ENCODE data around the gene VPS13D. TPM values are rescaled to one million over a fixed set of nuclear protein-coding genes. Genes with fewer than 3 reads are reported as not detected.
A peak's percentile ranks its signal among the peaks of the same experiment; 100 is the strongest.

Gene VPS13D
- total RNA-seq, 1 donor from 2014 or later, result 36.8 TPM

GRCh38 chr1:12417389-12417788 lies 187.6 kb downstream of the VPS13D start:
- no peak for DNase-seq (ENCODE audit: extremely low read depth, low read depth, low spot score)

- DNase-seq (ENCODE audit: extremely low read depth, low read depth, low spot score), result no peak
Observed at GRCh38 chr1:12420171-12420570, 190.3 kb downstream of the VPS13D start.

DNA sequence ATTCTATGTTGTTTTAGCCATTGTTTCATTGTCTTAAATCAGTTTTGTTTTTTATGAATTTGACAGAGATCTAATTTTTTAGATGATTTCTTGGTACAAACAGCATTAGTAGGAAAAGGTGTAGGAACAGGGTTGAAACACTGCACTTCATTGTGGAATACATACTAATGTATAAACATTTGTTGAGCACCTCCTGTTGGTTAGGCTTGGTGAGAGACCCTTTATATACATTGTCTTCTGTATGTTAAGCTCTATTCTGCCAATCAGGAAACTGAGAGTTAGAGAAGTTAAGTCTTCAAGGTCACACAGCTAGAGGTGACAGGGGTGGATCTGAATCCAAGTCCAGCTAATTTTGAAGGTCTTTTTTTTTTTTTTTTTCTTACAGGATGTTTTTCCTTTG lies 192.7 kb downstream of the VPS13D start:
- no peak for DNase-seq (ENCODE audit: extremely low read depth, low read depth, low spot score)

DNA sequence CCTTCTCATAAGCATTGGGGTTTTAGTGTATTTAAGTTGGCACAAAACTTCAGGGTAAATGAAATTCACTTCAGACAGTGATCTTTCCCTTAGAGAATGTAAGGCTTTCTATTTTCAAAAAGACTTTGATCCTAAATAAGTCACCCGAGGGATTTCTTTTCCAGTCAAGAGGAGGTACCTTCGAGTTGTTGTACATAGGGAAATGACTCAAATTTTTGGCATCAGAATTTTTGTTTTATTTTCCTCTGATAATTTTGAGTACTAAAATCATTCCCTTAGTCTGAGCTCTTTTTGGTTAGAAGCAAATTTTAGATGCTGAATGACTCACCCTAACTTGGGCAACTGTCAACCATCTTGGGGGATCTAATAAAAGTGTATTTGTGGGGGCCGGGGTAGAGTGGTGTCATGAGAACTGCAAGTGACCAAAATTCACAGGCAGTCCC lies 194.3 kb downstream of the VPS13D start:
- DNase-seq (ENCODE audit: extremely low read depth, low read depth, low spot score), result no peak

GRCh38 chr1:12424793-12425192 lies 195.0 kb downstream of the VPS13D start:
- no peak for DNase-seq (ENCODE audit: extremely low read depth, low read depth, low spot score)

GRCh38 chr1:12426030-12426429 lies 196.2 kb downstream of the VPS13D start:
- no peak for DNase-seq (ENCODE audit: extremely low read depth, low read depth, low spot score)

DNA sequence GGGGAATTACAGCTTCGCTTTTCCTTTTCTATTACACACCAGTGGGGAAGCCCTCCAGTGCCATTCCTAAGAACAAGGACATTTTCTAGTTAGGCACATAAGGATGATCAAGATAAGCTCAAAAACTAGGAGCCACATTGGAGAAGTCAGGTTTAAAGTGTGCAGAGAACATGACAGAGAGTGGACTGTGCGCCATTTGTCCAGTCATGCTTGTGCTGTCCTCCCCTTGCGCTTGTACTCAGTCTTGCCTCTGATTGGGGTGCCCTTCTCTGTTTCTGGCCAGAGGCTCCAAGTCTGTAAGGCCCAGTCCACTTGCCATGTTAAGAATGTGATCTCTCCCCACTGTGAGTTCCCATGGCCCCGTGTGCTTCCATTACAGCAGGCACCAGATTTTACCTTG lies 198.5 kb downstream of the VPS13D start:
- DNase-seq (ENCODE audit: extremely low read depth, low read depth, low spot score), result no peak

- DNase-seq (ENCODE audit: extremely low read depth, low read depth, low spot score), result no peak
Observed at GRCh38 chr1:12430525-12430924, 200.7 kb downstream of the VPS13D start.

DNA sequence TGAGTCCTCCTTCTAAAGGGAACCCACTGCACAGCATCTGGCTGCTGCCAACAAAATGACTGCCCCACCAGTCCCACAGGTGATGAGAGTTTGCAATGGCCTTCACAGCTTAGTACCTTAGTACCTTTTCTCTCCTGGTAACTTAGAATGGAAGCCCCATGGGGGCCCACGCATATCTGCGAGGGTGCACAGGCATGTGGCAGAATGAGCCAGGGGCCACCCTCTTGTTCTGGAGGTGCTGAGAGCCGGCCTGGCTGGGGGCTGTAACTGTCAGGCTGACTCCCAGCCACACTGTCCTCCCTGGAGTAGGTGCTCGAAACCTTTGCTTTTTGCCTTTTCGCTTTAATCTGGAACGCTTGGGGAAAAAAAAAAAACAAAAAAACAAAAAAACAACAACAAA lies 203.1 kb downstream of the VPS13D start:
- DNase-seq (ENCODE audit: extremely low read depth, low read depth, low spot score), result no peak

- peak; percentile 60 for DNase-seq (ENCODE audit: extremely low read depth, low read depth, low spot score)
Observed at GRCh38 chr1:12433323-12434053, 203.7 kb downstream of the VPS13D start.

DNA sequence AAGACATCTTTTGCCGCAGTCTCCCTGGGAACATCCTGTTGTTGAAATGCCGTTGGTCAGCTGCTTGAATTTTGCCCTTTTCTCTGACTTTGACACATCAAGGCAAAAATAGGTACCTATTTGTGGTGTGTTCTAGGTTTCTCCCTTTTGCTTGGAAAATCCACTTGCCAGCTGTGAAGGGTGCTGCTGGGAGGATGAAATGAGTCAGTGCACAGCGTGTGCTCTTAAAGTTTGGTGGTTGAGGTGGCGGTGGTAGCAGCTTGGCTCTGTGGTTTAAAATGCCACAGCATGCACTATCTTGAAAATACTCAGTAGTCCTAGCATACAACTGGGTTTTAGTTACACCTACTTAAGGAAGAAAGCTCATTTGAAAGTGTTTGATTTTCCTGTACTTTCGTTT lies 204.3 kb downstream of the VPS13D start:
- peak; percentile 42 for DNase-seq (ENCODE audit: extremely low read depth, low read depth, low spot score)

- DNase-seq (ENCODE audit: extremely low read depth, low read depth, low spot score), result peak; percentile 96
Observed at GRCh38 chr1:12434686-12435085, 204.9 kb downstream of the VPS13D start.

DNA sequence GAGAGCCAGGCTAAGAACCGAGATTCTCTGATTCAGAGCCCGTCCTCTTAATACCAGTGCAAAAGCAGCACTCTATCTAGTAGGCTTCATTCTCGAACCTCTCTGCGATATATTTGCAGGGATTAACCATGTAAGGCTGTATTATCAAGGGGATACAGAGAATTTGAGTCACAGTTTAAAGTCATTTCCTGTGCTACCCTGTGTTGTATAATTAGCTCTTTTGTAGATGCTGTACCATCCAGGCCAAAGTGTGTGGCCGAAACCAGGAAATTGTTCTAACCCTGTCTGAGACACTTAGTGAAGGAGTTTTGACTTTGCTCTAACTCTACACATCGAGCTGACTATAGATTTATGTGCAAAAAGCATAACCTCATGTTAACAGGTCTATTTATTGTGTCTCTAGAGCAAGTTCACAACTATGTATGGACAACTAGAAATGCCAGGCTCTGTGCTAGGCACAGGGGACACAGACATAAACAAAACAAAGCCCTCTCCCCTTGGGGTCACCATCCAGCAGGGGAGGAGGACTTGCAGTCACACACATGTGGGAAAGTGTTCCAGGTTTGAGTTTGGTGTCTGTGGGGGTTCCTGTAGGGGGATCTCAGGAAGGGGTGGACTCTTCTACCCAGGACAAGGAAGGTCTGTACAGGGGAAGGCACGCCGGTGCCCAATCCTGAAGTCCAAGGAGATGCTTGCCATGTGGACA lies 206.0 kb downstream of the VPS13D start:
- DNase-seq (ENCODE audit: extremely low read depth, low read depth, low spot score), result peak; percentile 95

DNA sequence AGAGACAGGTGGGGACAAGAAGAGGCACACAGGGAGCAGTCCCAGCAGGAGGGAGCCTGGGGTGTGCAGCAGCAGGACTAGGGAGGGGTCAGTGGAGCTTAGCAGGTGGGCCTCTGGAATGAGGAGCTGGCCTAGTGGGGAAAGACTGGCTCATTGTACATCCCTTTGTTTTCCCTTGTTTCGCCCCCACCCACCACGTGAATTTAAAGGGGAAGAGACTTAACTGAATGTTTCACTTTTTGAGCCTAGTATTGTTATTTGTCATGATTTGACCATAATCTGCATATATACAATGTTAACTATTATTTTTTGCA lies 206.5 kb downstream of the VPS13D start:
- no peak for DNase-seq (ENCODE audit: extremely low read depth, low read depth, low spot score)

DNA sequence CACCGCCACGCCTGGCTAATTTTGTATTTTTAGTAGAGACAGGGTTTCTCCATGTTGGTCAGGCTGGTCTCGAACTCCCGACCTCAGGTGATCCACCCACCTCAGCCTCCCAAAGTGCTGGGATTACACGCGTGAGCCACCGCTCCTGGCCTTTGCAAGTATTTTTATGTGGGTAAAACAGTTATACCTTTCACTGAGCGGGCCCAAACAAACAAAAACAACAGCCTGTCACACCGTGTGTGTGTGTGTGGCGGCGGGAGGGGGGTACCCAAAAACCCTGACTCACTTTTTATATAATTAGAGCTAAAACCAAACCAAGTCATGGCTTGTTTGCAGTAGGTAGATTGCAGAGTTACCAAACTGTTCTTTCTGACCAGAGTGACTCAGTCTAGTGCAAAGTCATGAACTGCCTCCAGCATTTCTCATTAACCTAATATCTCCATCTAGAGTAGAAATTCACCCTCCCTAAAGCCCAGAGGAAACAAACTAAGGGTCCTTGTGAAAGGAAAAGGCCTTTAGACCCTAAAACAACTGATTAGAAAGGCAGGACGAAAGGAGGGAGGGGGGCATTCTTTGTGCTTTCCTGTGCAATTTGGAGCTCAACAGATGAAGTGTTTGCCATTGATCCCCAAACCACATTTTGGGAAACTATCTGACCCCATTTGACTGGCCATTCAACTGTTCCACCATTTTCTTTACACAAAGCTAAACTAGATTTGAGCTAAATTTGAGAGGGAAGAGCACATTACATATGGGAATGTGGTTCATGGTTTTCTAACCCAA lies 207.2 kb downstream of the VPS13D start:
- DNase-seq (ENCODE audit: extremely low read depth, low read depth, low spot score), result no peak

DNA sequence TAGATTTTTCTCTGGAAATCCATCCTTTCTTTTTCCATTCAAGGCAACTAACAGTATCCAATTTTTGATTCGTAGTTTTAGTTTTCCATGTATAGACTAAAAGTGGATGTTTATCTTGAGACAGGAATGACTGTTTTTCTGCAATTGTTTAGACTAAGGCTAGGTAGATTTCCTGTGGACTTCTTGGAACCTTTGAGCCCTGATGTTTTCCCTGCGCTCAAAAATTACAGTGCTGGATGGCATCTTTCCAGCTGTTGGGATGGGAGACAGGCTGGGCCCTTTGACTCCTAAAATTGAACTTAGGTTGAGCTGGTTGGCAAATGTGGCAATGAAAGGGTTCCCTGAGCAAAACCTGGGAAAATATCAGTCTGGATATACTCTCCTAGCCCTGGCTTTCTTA lies 207.8 kb downstream of the VPS13D start:
- DNase-seq (ENCODE audit: extremely low read depth, low read depth, low spot score), result no peak

DNA sequence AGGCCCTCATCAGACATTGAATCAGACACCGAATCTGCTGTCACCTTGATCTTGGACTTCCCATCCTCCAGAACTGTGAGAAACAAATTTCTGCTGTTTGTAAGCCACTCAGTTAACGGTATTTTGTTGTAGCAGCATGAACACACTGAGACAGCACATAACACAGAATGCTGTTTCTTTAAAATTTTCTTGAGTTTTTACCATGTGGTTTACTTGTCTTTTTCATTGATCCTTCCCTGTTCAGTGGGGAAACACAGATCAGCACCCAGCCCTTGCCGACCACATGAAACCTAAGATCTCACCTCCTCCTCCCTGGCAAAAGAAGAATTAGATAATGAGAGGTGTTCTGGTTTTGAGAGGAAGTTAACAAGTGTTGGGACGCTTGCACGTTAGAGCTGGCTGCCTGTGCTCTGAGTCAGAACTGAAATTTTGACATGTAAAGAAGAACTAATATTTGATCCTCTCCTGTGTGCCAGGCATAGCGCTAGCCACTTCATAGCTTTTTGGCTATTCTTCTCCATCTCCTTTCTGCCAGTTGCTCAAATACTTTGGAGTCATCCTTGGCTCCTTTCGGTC lies 208.6 kb downstream of the VPS13D start:
- no peak for DNase-seq (ENCODE audit: extremely low read depth, low read depth, low spot score)

DNA sequence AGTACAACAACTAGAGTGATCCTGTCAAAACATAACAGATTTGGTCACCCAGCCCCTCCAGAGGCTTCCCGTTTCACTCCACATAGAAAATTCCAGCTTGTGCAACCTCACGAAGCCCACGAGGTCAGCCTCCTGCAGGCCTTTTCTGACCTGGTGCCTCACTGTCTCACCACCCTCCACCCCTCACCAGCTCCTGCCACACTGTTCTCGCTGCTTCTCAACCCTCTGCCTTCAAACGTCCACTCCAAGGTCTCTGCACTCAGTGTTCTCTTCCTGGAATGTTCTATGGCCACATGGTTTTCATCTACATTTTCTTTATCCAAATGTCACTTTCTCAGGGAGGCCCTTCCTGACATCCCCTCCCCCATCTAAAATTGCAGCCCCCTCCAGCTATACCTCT lies 209.2 kb downstream of the VPS13D start:
- DNase-seq (ENCODE audit: extremely low read depth, low read depth, low spot score), result no peak

GRCh38 chr1:12441414-12442105 lies 211.7 kb downstream of the VPS13D start:
- DNase-seq (ENCODE audit: extremely low read depth, low read depth, low spot score), result no peak

- no peak for DNase-seq (ENCODE audit: extremely low read depth, low read depth, low spot score)
Observed at GRCh38 chr1:12442217-12442616, 212.4 kb downstream of the VPS13D start.

DNA sequence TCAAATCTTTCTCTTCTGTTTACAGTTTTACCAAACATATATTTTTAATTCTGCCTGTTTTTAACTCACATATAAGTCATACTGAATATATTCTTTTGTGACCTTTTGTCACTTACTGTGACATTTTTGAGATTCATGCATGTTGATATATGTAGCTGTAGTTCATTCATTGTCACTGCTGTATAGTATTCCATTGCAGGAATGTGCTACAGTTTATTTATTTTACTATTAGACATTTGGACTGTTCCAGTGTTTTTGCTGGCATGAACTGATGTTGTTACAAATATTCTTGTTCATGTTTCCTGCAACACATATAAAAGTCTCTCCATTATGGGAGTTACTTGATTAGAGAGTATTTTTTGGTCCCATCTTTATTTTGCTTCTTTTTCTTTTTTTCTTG lies 213.3 kb downstream of the VPS13D start:
- DNase-seq (ENCODE audit: extremely low read depth, low read depth, low spot score), result no peak

Measured in glomerular endothelial cell (primary cell).